GM21825 (cell line): Measurements from ENCODE around the gene CCL17.
"Not testable (repeated sequence)": the region's sequence is repeated elsewhere in the genome, so short reads cannot be mapped to it uniquely, and the experiment has no call there.

Experiments
- ATAC-seq: cut with Tn5 transposase; IDR thresholded peaks from one replicate; pipeline ENCODE4 v1.9.1; 2021; ENCODE audit warnings: mild to moderate bottlenecking, moderate library complexity; ENCODE audit not compliant: unreplicated experiment

CCL17 gene

DNA sequence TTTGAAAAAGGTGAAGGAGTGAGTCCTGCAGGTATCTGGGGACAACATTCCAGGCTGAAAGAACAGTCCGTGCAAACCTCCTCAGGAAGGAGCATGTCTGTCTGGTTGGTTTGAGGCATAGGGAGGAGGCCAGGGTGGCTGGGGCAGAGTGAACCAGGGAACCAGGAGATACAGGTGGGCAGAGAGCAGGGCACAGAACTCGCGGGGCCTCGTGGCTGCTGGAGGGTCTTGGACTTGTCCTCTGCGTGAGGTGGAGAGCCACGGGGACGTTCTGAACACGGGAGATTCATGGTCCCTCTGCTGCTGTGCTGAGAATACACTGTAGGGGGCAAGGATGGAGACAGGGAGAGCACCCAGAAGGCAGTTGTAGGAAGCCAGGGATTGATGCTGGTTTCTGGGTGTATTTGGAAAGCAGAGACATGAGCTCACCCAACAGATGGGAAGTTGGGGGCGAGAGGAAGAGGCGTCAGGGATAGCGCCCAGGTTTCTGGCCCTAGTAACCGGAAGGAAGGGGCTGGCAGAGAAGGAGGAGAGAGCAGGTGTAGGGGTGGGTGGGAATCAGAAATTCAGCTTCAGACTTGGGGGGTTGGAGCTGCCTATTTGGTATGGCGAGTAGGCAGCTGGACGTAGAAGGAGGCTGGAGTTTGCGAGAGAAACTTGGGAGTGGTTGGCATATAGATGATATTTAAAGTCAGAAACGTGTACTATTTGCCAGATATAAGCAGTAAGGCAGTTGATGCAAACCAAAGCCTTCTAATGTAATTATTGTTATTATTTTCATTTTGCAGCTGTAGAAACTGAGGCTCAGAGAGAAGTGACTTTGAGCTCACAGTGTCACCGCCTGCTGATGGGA is at the start of gene CCL17:
CCL17 (plus strand) TSS at position 803 of the 853 bp plus-strand sequence. CDS start 9,166 bp downstream, outside the sequence.
- ATAC-seq: no peak

DNA sequence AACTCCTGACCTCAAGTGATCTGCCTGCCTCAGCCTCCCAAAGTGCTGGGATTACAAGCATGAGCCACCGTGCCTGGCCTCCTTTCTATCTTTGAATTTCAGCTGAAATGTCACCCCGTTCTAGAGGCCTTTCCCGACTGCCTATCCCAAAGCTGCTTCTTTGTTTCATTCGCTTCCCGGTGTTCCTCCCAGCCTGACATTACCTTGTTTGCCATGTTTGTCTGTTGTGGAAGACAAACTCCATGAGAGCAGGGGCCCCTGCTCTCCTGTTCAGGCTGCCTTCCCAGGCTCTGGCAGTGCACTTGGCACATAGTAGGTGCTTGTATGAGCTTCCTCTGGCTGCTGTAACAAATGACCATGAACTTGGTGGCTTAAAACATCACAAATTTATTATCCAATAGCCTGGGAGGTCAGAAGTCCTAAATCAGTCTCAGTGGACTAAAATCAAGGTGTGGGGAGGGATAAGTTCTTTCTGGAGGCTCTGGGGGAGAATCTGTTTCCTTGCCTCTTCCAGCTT is 48.6 kb upstream of the CCL17 start:
- ATAC-seq: no peak

DNA sequence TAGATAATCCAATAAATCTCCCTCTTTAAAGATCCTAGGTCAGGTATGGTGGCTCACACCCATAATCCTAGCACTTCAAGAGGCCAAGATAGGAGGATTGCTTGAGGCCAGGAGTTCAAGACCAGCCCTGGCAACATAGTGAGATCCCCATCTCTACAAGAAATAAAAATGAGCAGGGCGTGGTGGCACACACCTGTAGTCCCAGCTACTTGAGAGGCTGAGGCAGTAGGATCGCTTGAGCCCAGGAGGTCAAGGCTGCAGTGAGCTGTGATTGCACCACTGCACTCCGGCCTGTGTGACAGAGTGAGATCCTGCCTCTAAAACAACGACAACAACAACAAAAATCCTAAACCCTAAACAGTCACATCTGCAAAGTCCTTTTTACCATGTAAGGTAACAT is 48.0 kb upstream of the CCL17 start:
- ATAC-seq: no peak

DNA sequence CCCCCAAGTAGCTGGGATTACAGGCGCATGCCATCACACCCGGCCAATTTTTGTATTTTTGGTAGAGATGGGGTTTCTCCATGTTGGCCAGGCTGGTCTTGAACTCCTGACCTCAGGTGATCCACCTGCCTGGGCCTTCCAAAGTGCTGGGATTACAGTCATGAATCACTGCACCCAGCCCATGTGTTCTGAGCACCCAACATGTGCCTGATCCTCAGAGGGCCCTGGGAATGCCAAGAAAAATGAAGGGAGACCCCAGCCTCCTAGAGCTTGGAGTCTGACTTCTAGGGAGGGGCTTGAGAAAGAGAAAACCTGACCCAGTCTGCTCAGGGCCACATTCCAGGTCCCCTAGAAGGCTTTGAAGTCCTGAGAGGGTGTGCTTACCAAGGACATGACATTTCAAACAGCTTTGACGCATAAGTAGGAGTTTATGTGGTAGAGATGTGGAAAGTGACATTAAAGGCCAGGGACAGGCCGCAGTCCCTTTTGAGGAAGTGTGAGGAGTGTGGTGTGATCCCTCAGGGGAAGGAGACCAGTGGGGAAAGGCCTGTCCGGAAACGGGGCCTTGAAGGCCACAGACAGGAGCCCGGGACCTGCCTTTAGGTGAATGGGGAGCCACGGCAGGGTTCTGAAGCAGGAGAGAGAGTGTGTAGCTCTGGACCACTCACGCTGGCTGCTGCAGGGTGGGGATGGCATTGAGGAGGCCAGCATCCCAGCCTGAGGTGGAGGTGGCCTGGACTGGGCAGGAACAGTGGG is 47.1 kb upstream of the CCL17 start:
- peak; percentile 38 for ATAC-seq

DNA sequence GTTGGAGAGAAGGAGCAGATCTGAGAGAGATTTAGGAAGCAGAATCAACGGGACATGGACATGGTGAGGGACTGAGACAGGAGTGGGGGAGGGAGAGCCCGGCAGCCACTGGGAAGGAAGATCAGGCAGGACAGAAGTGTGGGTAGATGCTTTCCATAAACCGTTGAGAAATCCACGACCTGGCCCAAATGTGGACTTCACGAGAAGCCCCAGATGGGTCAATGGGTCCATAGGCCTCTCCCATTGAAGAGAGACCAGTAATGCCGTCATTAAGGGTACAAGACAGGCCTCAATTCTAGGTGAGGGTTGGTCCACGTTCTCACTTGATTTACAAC is 46.5 kb upstream of the CCL17 start:
- peak; percentile 5 for ATAC-seq

DNA sequence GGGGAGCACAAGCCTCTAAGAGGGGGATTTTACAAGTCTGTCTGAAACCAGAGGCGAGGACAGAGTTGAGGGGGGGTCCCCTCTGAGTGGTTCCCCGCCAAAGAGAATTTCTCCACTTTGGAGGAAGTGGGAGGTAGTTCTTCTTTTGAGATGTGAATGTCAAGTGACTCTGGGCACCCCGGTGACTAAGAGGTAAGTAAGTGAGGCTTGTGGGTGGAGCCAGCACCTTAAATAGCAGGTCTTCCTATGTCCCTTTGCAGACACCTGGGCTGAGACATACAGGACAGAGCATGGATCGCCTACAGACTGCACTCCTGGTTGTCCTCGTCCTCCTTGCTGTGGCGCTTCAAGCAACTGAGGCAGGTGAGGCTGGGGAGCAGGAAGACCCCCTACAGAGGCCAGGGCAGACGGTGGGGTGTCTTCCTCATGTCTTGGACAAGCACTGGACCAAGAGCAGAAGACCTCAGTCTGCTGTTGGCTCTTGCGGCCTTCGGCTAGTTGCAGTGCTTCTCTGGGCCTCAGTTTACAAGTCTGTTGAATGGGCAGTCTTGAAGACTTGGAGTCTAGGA is 46.0 kb upstream of the CCL17 start, which contains the start of gene CCL22:
CCL22 (plus strand) TSS at position 257 of the 569 bp plus-strand sequence; CDS start at position 291, 34 bp downstream.
- peak; percentile 64 for ATAC-seq

DNA sequence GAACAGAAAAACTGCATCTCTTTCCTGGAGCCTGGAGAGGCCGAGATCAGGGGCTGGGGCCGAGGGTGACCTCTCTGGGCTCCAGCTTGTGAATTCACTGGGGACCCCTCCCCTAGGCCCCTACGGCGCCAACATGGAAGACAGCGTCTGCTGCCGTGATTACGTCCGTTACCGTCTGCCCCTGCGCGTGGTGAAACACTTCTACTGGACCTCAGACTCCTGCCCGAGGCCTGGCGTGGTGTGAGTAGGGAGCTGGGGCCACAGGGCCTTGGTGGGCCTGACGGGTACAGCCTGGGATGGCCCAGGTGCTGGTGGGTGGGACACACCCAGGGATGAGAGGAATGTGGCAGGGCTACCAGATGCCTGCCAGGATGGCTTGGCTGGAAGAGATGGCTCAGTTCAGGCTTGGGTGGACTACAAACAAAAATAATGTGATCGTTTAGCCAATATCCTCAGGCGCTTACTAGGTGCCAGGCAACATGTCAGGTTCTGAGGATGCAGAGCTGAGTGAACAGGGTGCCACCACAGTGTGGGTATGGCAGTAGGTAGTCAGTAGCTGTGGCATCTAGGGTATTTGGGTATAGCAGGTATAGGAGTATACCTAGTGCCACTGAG is 44.1 kb upstream of the CCL17 start:
- ATAC-seq: no peak

DNA sequence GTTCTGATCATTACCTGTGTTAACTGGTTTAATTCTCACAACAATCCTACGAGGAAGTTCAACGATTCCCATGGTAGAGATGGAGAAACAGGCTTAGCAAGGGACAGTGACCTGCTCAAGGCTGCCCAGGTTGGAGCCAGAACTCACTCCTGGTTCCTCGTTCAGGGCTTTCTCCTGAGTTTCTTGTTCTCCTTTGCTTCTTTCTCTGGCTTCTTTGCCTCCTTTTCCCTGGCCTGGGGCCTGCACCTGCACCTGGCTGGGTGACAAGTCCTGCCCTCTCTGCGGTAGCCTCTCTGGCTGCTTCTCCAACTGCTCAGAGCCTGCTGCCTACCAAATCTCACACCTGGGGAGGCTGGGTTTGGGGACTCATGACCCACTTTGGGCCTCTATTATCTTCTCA is 43.2 kb upstream of the CCL17 start:
- ATAC-seq: no peak

DNA sequence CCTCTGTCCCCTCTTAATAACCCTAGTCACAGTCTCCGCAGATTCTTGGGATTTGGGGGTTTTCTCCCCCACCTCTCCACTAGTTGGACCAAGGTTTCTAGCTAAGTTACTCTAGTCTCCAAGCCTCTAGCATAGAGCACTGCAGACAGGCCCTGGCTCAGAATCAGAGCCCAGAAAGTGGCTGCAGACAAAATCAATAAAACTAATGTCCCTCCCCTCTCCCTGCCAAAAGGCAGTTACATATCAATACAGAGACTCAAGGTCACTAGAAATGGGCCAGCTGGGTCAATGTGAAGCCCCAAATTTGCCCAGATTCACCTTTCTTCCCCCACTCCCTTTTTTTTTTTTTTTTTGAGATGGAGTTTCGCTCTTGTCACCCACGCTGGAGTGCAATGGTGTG is 40.4 kb upstream of the CCL17 start:
- ATAC-seq: no peak

DNA sequence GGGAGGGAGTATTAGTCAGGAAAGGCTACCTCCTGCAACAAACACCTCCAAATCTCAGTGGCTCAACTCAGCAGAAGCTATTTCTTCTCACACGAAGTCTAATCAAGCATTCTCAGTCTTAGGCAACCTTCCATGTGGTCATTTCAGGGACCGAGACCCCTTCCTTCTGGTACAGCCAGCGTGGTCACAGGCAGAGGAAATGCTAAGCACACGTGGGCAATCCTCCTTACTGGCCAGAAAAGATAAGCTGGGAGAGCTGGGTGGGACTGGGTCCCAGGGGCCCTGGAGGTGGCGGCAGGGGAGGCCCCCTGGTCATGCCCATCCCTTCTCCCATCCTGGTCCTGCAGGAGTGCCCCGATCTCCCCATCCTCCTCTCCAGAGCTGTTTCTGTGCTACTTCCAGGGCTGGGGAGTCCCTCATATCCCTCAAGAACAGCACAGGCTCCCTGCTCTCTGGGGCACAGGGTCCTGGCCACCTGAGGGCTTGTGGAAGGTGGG is 38.0 kb upstream of the CCL17 start:
- ATAC-seq: no peak

DNA sequence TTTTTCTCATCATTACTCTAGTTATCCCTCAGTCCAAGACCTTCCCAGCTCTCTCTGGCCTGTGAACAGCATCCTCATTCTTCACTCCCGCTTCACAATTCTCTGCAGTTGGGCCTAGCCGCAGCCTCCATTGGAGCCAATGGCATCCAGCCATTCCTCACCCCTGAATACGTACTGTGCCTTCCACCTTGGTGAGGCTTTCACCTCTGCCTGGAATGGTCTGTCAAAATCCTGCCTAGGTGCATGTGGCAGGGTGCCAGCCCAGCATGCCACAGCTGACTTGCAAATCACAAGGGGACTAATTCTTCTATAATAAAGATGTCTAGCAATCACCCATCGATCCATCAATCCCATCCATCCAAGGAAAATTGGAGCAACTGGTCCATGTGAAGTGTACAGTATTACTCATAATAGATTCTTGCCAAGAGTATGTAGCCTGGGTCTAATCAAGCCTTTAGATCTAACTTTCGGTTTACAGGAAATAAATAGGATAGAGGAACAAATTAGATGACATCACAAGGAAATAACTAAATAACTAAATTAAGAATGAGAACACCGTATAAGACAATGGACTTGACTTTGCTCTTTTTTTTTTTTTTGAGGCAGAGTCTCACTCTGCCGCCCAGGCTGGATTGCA is 37.3 kb upstream of the CCL17 start:
- ATAC-seq: no peak

DNA sequence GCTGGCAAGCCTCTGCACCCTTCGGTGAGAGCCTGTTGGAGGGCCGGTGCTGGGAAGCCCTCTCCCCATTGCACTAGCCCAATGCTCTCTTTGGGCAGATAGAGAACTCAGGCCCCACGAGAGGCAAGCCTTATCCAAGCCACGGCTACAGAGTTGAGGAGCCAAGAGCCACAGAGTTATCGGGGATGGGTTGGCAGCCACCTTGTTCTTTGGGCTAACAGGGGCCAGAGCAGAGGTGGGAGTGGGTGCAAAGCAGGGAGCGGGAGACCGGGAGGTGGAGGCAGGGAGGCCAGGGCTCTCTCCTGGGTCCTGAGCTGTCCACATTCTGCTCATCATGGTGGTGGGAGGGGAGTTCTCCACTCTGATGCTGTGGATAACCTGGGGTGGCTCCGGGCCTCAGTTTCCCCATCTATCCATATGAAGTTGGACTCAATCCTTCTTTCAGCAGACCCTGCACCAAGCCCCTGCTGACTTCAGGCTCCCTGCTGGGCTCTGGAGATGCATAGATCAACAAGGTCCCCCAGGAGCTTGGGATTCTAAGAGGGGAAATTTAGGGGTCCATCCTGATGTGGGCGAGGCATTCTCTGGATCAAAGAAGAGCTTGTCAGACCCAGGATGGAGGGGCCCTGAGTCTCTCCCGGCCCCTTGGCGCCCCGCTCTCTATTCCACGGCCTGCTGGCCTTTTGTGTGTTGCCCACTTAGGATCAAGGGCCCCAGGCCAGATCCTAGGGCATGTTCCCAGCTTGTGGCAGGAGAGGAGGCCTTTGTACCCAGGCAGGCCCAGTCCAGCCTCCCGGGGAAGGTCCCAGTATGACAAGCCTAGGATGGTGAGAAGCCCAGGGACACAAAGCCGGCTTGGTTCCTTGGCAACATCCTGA is 32.8 kb upstream of the CCL17 start:
- no peak for ATAC-seq

DNA sequence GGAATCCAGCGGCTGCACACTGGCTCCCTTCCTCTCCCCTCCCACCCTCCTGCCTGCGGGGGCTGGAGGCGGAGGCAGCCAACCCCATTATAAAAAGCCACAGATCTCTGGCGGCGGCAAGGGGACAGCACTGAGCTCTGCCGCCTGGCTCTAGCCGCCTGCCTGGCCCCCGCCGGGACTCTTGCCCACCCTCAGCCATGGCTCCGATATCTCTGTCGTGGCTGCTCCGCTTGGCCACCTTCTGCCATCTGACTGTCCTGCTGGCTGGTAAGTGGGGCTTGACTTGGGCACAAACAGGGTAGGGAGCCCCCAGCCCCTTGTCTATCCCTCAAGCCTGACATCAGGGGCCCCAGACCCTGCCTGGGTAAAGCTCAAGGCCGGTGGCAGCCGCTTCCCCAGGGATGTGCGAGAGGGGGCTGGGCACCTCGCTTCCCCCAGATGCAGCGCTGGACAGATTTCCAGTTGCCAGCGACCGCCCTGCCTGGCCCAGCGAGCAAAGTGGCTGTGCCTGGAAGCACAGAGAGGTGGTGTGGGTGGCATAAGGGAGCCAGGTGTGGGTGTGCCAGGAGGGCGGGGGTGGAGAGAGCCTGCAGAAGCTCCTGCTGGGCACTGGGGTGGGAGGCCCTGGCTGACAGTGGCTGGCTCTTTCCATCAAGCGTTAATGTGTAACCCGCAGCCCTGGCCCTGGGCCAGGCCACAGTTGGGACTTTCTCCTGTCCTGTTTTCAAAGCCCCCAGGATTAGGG is 32.0 kb upstream of the CCL17 start, which contains the start of gene CX3CL1:
CX3CL1 (plus strand) TSS at position 119 of the 745 bp plus-strand sequence; CDS start at position 198, 79 bp downstream.
- no peak for ATAC-seq

DNA sequence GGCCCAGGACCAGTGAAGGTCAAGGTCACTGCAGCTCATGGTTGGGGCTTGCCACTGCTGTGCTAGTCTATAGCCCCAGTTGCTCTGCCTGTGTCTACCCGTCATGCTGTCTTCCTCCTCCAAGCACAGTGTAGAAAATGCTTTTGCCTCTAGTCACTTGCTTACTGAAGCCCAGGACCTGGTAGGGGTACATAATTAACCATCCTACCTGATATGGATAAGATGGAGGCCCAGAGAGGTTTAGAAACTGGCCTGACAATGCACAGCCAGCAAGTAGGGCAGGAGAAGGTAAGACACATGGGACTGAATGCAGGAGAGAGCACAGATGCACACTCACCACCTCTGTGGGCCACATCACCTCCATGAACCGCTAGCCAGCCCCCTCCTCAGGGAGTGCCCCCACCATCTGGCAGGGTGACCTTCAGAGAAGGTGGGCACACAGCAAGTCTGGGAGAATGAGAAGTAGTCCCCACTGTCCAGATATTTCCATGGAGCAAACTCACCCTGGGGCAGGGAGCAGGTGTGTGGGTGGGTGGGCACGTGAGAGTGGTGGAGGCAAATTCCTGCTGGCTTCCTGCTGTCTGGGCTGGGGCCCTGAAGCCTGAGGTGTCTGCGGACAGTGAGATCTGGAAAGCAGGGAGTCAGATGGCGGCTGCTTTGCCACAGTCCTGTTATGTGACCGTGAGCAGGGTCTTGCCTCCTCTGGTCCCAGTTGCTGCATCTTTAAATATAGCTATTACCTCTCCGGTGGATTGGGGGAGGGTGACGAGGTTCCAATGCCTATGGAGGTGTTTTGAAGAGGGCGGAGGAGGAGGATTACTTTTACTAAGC is 31.2 kb upstream of the CCL17 start:
- ATAC-seq: no peak

DNA sequence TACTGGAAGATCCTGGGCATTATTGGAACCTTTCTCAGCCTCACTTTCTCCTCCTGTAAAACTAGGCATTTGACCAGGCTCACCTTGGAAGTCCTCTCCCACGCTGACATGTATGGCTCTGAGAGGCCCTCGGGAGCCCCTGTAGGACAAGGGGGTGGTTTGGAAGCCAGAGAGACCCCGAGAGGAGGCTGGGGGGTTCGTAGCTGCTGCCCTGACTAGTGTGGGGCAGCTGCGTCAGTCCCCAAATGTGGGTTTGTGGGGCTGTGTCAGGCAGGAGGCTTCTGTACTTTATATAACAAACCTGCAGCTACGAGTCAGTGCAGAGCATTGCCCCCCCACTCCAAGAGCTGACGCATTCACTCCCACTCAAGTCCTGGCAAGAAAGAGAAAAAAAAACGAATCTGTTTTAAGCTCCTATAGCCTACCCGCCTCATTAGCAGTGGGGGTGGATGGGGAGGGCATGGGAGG is 30.5 kb upstream of the CCL17 start:
- ATAC-seq: no peak

DNA sequence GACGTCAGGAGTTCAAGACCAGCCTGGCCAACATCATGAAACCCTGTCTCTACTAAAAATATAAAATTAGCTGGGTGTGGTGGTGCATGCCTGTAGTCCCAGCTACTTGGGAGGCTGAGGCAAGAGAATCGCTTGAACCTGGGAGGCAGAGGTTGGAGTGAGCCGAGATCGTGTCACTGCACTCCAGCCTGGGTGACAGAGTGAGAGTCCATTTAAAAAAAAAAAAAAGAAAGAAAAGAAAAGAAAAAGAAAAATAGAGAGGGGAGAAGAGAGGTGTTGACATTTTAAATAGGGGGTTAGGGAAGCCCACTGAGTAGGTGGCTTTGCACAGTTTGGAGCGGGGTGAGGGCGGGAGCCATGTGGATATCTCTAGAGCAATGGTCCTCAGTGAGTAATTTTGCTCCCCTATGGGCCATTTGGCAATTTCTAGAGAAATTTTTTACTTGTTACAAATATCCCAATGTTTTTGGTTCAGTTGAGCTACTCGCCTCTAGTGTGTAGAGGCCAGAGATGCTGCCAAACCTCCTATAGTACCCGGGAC is 29.6 kb upstream of the CCL17 start:
- not testable (repeated sequence) for ATAC-seq

DNA sequence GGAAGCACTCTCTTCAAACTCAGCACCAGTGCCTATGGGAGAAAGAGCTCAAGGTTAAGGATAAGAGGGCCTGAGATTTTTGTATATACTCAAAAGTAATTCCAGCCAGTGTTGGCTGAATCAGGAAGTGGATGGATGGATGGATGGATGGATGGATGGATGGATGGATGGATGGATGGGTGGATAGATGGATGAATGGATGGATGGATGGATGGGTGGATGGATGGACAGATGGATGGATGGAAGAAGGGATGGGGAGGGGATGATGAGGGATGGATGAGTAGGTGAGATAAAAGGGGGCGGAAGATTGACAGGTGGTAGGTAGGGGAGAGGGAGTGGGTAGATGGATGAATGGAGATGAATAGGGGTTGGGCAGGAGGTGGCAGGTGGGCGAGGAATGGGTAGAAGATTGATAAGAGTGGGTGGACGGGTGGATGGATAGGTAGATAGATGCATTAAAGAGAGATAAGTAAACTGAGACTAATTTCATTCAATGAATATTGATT is 28.2 kb upstream of the CCL17 start:
- ATAC-seq: no peak
